Uterus (tissue), 2 donors: Measurements from ENCODE around the gene IL15RA.

ENCODE experiments used
- POLR2A ChIP-seq, 2 donors: fragments of 450-650 bp; IDR thresholded peaks; one replicate each; pipeline ENCODE4 v1.6.1; 2016; ENCODE audit warnings: antibody characterized with exemption in 2 of 2, mild to moderate bottlenecking in 1 of 2, moderate library complexity in 1 of 2
- TF ChIP-seq, protein P1 (sequence below), 4 experiments: fragments of 200-600 bp in 2 of 4; fragments of 450-650 bp in 2 of 4; sonication (generic) in 2 of 4; IDR thresholded peaks; one replicate each; pipeline ENCODE4 v1.5.1; 2016 to 2019; ENCODE audit warnings: antibody characterized with exemption in 4 of 4, mild to moderate bottlenecking in 2 of 4, moderate library complexity in 1 of 4

DNA sequence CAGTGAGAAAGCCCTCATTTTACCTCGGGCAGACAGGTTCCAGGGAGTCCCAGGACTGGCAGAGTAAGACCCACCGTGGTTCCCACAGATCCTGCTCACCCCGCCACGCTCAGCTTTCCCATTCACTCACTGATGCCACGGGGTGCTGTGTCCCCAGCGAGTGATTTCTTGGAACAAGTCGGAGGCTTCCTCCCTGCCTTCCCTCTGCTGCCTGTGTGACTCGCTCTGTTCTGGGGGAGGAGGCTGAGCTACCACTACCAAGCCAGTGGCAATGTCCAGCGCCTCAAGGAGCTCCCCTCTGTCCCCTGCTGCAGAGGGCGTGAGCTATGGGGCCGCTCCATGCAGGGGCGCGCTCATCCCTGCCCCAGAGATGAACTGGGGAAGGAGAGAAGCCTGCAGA is 12.6 kb downstream of the IL15RA start:
- TF ChIP-seq, protein P1, sequence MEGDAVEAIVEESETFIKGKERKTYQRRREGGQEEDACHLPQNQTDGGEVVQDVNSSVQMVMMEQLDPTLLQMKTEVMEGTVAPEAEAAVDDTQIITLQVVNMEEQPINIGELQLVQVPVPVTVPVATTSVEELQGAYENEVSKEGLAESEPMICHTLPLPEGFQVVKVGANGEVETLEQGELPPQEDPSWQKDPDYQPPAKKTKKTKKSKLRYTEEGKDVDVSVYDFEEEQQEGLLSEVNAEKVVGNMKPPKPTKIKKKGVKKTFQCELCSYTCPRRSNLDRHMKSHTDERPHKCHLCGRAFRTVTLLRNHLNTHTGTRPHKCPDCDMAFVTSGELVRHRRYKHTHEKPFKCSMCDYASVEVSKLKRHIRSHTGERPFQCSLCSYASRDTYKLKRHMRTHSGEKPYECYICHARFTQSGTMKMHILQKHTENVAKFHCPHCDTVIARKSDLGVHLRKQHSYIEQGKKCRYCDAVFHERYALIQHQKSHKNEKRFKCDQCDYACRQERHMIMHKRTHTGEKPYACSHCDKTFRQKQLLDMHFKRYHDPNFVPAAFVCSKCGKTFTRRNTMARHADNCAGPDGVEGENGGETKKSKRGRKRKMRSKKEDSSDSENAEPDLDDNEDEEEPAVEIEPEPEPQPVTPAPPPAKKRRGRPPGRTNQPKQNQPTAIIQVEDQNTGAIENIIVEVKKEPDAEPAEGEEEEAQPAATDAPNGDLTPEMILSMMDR (IDR thresholded peaks at IDR 0.05), result no peak
- TF ChIP-seq POLR2A (IDR thresholded peaks at IDR 0.05), result no peak
